Gastrocnemius medialis (tissue), 4 donors: Measurements from ENCODE around the gene FNDC1.

Experiments
- CTCF ChIP-seq, 5 experiments: fragments of 450-650 bp in 3 of 5; fragments of 200-600 bp in 2 of 5; sonication (generic) in 2 of 5; IDR thresholded peaks in 4 of 5; conservative IDR thresholded peaks in 1 of 5; 1 replicate in 4 of 5; 2 replicates in 1 of 5; pipeline ENCODE4 v1.5.1; 2016 to 2019; ENCODE audit warnings: antibody characterized with exemption in 5 of 5, mild to moderate bottlenecking in 3 of 5, moderate library complexity in 3 of 5
- POLR2A ChIP-seq, 2 donors: fragments of 450-650 bp; IDR thresholded peaks; one replicate each; pipeline ENCODE4 v1.6.1; 2017; ENCODE audit warnings: antibody characterized with exemption in 2 of 2, mild to moderate bottlenecking in 2 of 2, moderate library complexity in 2 of 2

GRCh38 chr6:159267165-159267564 lies 98.0 kb downstream of the FNDC1 start:
- no peak for TF ChIP-seq CTCF (IDR thresholded peaks at IDR 0.05 in 4 of 5, conservative IDR thresholded peaks at IDR 0.05 in 1 of 5)
- no peak for TF ChIP-seq POLR2A (IDR thresholded peaks at IDR 0.05)
